ENCODE results near the gene SPTBN1.

DNA sequence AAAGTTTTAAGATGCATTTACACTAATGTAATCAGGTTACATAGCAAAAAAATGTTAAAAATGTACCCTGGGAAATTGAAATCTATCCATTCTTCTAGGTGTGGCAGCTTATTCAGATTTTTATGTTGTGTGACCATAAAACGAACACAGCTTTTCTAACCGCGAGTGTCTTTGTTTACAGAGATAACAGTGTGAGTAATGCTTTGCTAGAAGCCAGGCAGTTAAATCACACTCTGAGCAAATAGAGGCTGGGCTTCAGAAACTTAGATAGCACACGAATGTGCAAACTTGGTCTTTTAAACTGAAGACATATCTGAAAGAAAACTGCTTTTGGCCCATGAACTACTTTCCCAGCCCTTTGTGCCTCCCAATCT, 116.1 kb downstream of the SPTBN1 start:
- TF ChIP-seq, protein P1, sequence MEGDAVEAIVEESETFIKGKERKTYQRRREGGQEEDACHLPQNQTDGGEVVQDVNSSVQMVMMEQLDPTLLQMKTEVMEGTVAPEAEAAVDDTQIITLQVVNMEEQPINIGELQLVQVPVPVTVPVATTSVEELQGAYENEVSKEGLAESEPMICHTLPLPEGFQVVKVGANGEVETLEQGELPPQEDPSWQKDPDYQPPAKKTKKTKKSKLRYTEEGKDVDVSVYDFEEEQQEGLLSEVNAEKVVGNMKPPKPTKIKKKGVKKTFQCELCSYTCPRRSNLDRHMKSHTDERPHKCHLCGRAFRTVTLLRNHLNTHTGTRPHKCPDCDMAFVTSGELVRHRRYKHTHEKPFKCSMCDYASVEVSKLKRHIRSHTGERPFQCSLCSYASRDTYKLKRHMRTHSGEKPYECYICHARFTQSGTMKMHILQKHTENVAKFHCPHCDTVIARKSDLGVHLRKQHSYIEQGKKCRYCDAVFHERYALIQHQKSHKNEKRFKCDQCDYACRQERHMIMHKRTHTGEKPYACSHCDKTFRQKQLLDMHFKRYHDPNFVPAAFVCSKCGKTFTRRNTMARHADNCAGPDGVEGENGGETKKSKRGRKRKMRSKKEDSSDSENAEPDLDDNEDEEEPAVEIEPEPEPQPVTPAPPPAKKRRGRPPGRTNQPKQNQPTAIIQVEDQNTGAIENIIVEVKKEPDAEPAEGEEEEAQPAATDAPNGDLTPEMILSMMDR (conservative IDR thresholded peaks at IDR 0.05): no peak
- no peak for TF ChIP-seq EZH2 (IDR thresholded peaks at IDR 0.05; ENCODE audit: low read depth)

All from PC-9 (cell line).